PFSK-1 (cell line): ENCODE data around the gene TEF. TPM values are rescaled to one million over a fixed set of nuclear protein-coding genes. Genes with fewer than 3 reads are reported as not detected.

Experiments
- FOXP2 ChIP-seq: optimal IDR thresholded peaks from 2 replicates; pipeline ENCODE3; 2011; ENCODE audit warnings: borderline replicate concordance, control low read depth, inconsistent platforms; ENCODE audit not compliant: insufficient read depth; ENCODE audit errors: extremely low read length, extremely low read depth
- POLR2AphosphoS5 ChIP-seq: IDR thresholded peaks from 2 replicates; pipeline ENCODE4 v1.6.1; 2012; ENCODE audit warnings: low read depth, mild to moderate bottlenecking, control low read depth, low read length, moderate library complexity
- REST ChIP-seq, 2 experiments: IDR thresholded peaks; 2 replicates each; pipeline versions ENCODE4 v1.6.1 to v1.8.0; 2011 to 2012; ENCODE audit warnings: low read depth in 2 of 2, low read length in 2 of 2, control low read depth in 1 of 2, inconsistent platforms in 1 of 2, mild to moderate bottlenecking in 1 of 2, moderate library complexity in 1 of 2; ENCODE audit not compliant: insufficient read depth in 1 of 2
- SIN3A ChIP-seq: IDR thresholded peaks from 2 replicates; pipeline ENCODE4 v1.6.1; 2012; ENCODE audit warnings: mild to moderate bottlenecking, low read length, moderate library complexity, borderline replicate concordance; ENCODE audit not compliant: insufficient read depth
- TAF1 ChIP-seq: IDR thresholded peaks from 2 replicates; pipeline ENCODE4 v1.6.1; 2012; ENCODE audit warnings: low read length, control low read depth, borderline replicate concordance; ENCODE audit not compliant: insufficient read depth
- polyA plus RNA-seq: library from polyadenylated mRNA; unstranded; fragments of >200 nt; gene quantifications from one replicate; pipeline ENCODE4 v1.2.1, GENCODE V29; 2012; ENCODE audit warnings: low read depth, missing spikeins; ENCODE audit not compliant: insufficient read length

TEF gene
- polyA plus RNA-seq = 3.6 TPM

- no peak for TF ChIP-seq TAF1
- peak; percentile 85 for TF ChIP-seq SIN3A
- TF ChIP-seq FOXP2 = peak; percentile 27
Observed at GRCh38 chr22:41381329-41382097, at the start of gene TEF. TEF (plus strand) TSS chr22:41381942; CDS start chr22:41382045, 103 bp downstream.

- TF ChIP-seq REST (IDR thresholded peaks at IDR 0.05; ENCODE audit: insufficient read depth in 1 of 2, low read depth in 2 of 2, low read length in 2 of 2) (no peak), FOXP2 (no peak), SIN3A (no peak), TAF1 (no peak), POLR2AphosphoS5 (no peak)
Observed at GRCh38 chr22:41332217-41332939, 49.4 kb upstream of the TEF start.

GRCh38 chr22:41333806-41334205 lies 47.9 kb upstream of the TEF start:
- no peak for TF ChIP-seq SIN3A
- TF ChIP-seq REST (IDR thresholded peaks at IDR 0.05; ENCODE audit: insufficient read depth in 1 of 2, low read depth in 2 of 2, low read length in 2 of 2) = no peak
- no peak for TF ChIP-seq TAF1
- no peak for TF ChIP-seq POLR2AphosphoS5

- no peak for TF ChIP-seq FOXP2
- TF ChIP-seq TAF1 = no peak
- TF ChIP-seq SIN3A = no peak
- no peak for TF ChIP-seq REST (IDR thresholded peaks at IDR 0.05; ENCODE audit: insufficient read depth in 1 of 2, low read depth in 2 of 2, low read length in 2 of 2)
- no peak for TF ChIP-seq POLR2AphosphoS5
Observed at GRCh38 chr22:41334215-41334614, 47.5 kb upstream of the TEF start.

GRCh38 chr22:41334951-41335635 lies 46.6 kb upstream of the TEF start:
- TF ChIP-seq SIN3A = no peak

- TF ChIP-seq TAF1 (no peak), FOXP2 (no peak)
Observed at GRCh38 chr22:41338614-41339212, 43.0 kb upstream of the TEF start.
